C1 segment of cervical spinal cord (tissue), 14 donors: ENCODE results near the gene TST.

Source experiments
- DNase-seq, 14 donors: peaks; one replicate each; lab custom pipeline; 2025; lab: John Stamatoyannopoulos, UW

The TST gene

DNA sequence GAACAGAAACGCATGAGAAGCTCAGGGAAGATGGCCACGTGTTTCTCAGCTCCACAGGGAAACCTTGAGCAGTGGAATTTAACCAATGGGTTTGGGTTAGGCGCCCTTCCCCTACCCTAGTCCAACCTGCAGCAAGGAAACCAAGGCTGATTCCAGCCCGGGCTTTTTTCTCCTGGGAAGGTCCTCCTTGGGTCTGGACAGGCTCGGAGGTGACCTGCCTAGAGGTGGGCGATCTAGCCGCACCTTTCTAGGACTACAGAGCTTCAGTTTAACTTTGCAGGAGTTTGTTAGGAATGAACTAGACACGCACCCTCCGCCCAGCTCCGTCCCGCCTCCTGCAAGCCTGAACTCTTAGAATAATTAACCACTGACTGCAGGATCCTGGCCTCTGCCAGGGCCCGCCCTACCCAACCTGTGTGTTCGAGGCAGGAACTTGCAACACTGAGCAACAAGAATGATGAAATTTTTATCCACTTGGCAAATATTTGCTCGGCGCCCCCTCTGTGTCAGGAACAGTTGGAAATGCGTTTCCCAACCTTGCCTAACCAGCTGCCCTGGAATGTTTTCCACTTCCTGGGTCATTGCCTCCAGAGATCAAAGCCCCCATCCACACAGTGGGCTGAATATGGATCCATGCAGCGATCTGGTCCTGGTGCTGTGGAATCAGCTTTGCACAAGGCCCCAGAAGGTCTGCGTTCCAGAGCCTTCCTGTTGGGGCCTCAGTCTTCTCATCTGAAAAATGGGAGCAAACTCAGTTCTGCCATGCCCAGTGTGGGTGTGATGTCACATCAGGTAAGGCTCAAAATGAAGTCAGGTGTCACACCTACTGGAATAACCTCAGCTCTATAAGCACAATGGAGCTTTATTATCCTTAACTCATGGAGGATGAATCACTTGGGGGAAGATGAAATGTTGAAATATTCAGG, 13.6 kb upstream of the TST start:
- DNase-seq: no peak

GRCh38 chr22:37032134-37032534, 12.9 kb upstream of the TST start:
- no peak for DNase-seq

DNA sequence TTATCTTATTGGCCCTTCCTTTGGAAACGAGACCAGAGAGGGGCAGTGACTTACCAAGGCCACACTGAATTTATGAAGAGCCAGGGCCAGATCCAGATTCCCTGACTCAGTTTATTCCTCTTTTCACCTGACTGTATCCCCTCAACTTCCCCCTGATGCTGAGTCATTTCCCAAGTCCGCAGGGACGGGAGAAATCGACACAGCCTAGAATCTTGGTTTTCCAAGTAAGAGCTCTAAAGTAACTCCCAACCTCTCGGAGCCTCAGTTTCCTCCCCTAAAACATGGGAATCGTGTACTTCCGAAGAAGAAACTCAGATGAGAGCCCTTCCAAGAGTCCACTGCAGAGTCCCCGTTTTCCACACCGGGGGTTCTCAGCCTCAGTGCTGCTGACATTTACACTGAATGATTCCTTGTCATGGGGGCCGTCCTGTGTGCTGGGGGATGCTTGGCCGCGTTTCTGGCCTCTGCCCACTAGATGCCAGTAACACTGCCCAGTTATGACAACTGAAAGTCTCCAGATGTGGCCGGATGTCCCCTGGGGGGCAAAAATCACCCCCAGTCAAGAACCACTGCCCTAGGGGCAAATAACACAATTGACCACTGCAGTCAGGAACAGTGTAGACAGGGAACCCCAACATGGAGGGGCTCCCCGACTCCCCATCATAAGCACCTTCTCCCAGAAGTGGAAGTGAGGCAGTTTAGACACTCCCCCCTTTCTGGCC, 11.5 kb upstream of the TST start:
- DNase-seq: no peak

DNA sequence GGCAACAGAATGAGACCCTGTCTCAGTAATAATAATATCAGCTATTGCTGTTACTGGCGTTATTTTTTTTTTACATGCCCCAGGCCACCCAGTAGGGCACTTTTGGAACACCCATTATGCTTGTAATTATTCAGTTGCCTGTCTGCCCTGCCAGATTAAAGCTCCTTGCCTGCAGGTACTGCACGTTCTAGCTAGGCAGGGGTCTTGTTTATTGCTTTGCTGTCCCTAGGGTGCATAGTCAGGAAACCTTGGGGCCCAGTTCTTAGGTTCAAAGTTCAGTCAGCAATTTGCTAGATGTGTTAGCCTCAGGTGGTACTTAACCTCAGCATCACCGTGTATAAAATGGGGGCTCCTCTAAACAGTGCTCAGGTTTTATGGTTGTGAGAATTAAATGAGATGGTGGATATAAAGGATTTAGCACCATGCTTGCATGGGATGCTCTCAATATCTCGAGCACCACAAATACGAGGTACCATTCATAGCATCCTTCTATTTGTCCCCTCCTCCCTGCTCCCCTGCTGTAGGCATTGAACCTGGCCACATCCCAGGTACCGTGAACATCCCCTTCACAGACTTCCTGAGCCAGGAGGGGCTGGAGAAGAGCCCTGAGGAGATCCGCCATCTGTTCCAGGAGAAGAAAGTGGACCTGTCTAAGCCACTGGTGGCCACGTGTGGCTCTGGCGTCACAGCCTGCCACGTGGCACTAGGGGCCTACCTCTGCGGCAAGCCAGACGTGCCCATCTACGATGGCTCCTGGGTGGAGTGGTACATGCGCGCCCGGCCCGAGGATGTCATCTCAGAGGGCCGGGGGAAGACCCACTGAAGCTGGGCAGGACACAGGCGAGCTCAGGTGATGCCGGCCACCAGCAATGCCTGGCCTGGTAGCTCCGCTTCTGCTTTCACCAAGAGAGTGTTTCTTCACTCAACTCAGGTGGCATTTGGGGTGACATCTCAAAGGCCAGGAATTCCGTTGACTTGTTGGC, 9.7 kb upstream of the TST start:
- no peak for DNase-seq

GRCh38 chr22:37027556-37027955, 8.3 kb upstream of the TST start:
- no peak for DNase-seq

DNA sequence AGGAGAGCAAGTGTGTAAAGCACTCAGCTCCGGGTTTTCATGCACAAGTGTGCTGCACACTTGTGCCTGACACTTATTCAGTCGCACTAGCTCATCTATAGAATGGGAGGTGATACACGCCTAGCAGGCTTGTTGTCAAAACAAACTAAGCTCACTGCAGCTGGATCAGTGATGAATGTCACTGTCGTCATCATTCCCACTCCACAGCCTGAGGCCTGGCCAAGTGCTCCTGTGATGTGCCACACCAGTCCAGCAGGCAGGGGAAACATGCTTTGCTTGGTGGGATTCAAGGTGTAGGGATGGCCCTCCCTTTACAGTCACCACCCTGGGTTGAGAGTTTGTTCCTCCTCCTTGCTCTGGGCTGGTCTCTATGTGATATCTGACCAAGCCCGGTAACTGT, 7.1 kb upstream of the TST start:
- DNase-seq: peak in 2 of 14 donors; percentile 10 to 23

- no peak for DNase-seq
These were observed 6.3 kb upstream of the TST start for GRCh38 chr22:37025500-37026070.

DNA sequence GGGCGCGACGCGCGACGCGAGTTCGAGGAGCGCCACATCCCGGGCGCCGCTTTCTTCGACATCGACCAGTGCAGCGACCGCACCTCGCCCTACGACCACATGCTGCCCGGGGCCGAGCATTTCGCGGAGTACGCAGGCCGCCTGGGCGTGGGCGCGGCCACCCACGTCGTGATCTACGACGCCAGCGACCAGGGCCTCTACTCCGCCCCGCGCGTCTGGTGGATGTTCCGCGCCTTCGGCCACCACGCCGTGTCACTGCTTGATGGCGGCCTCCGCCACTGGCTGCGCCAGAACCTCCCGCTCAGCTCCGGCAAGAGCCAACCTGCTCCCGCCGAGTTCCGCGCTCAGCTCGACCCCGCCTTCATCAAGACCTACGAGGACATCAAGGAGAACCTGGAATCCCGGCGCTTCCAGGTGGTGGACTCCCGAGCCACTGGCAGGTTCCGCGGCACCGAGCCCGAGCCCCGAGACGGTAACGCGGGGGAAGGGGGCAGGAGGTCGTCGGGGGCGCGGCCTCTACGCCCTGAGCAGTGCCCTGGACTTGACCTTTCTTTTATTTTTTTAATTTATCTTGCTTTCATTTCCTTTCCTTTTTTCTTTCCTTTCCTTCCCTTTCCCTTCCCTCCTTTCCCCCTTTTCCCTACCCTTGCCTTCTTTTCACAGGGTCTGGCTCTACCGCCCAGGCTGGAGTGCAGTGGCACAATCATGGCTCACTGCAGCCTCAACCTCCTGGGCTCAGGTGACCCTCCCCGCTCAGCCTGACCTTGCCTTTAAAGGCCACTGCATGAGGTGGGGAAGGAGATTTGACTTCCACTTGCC, 5.3 kb upstream of the TST start:
- no peak for DNase-seq

DNA sequence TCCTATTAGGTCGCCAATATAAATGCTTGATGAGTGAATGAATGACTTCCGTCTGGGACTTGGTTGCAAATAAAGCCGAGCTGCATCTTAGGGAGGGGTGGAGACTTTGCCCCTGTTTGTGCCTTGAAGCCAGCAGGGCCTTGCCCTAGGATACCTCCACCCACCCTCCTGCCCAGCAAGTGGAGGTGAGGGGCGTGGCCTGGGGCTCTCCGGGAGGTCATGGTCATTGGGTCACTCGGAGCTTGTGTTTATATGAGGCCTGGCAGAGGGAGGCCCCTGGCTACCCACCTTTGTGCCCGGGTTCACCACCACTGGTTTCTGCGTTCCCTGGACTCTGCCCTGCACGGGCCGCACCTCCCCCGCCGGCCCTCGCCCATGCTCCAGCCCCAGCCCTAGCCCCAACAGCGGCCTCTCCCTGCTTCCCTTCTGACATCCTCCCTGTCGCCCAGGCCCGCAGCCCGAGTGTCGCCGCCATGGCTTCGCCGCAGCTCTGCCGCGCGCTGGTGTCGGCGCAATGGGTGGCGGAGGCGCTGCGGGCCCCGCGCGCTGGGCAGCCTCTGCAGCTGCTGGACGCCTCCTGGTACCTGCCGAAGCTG, 4.6 kb upstream of the TST start:
- no peak for DNase-seq

GRCh38 chr22:37022483-37023337, 3.5 kb upstream of the TST start:
- DNase-seq: peak in 4 of 14 donors; percentile 11 to 36 (median 17)

DNA sequence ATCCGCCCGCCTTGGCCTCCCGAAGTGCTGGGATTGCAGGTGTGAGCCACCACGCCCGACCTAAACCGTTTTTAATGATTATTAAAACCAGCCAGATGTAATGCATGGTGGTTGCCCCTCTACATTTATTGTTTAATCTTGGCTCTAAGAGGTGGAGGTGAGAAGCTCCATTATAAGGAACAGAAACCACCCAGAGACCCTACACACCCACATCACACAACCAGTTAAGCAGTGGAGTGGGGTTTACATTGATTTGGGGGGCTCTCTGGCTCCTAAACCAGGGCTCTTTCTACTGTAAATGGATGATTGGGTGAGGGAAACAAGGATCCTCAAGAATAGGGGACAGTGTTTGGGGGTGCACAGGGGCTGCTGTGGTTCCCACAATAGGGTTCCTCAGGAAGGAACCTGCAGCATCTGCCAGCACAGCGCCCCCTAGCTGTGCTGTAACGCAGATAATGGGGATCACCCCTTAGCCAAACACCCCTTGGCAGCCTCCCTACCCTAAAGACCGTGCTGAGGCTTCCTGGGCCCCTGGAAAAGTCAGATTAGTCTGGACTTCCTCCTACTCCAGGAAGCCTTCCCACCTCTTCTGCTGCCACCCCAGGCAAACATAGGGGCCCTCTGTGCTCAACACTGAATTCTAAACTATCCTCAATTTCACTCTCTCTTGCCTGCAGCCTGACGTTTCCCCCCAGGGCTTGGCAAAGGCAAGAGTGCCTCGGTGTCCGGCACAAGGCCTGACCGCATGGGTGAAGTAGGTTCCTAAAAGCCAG, 2.6 kb upstream of the TST start:
- DNase-seq: peak in 6 of 14 donors; percentile 13 to 35 (median 26)

DNA sequence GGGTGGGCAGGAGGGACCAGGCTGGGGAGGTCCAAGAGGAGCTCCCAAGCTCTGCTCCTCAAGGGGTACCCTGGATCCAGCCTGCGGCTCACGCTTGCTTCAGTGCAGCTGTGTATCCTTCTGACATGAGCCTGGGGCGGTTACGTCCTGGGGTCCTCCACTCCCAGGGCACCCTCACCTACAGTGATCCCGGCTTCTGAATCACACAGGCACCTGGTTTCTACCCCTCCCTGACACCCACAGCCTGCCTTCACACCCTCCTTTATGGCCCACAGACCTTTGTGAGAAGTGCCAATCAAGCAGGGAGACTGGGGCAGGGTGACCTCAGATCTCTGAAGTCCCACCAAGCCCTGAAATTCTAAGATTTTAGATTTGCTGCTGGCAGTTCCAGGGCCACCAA, 1.8 kb upstream of the TST start:
- no peak for DNase-seq

DNA sequence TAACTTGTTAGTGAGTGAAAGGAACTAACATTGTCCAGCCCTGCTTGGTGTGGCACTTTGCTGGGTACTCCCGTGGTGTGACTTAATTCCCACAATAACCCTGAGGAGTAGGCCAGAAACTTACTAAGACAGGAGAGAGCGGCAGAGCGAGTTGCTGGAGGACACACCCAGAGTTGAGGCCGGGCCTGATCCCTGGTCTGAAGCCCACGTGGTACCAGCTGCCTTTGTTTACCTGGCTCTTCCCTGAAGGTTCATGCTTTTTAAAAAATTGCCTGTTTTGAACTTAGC, 889 bp upstream of the TST start:
- peak in 4 of 14 donors; percentile 57 to 74 (median 68) for DNase-seq

DNA sequence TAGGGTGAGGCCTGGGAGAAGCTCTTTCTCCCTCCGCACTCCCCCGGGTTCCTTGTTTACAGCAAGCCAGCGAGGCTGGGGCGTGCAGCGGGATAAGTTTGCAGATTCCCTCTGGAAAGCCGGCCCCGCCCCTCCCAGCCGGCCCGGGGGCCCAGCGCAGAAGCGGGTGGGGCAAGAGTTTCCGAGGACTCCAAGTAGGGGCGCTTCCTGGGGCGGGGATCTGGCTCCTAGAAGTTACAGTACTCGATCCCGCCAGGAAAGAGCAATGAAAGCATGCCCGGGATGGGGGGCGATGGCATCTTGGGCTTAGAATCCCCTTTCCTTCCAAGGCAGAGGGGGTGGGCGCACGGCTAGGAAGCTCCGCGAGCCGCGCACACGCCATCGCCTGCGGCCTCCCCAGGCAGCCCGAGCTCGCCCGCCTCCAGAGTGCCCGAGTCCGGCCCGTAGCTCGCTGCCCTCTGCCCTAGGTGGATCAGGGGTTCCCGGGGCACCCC, 385 bp downstream of the TST start:
- DNase-seq: peak in 10 of 14 donors; percentile 24 to 76 (median 45)

- no peak for DNase-seq
These were observed 997 bp downstream of the TST start for GRCh38 chr22:37018086-37018814.

DNA sequence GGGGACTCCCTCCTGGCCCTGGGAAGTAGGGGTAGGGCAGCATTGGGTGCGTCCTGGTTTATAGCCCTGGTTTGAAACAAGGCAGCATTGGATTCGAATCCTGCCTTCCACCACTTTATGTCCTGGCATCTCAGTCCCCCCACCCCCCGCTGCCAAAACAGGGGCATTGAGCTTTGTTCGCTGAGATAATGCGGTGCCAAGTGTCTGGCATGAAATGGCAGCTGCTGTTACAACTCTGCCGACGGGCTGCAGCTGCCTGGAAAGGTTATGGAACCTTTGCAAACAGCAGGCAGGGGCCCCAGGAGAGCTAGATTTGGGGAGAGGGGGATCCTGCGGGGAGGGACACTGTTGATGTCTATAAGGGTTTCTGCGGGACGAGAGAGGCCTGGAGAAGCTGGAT, 1.9 kb downstream of the TST start:
- DNase-seq: no peak

- no peak for DNase-seq
These were observed 2.9 kb downstream of the TST start for GRCh38 chr22:37016134-37016910.
